Stromal cell of bone marrow (primary cell): ENCODE results near the gene KRTAP4-16.
"Not testable (repeated sequence)": the region's sequence is repeated elsewhere in the genome, so short reads cannot be mapped to it uniquely, and the experiment has no call there.

Experiments
- DNase-seq: peaks from one replicate; pipeline ENCODE4 v3.0.0-alpha.2; 2012; ENCODE audit warnings: low read depth

KRTAP4-16 gene

GRCh38 chr17:41101586-41102259, at the start of gene KRTAP4-16:
Gene KRTAP4-16, minus strand, starts transcription at chr17:41102209. Its CDS starts 0 bp downstream, at chr17:41102209.
- DNase-seq = no peak

GRCh38 chr17:41151525-41151924, 49.5 kb upstream of the KRTAP4-16 start:
- DNase-seq = no peak

- DNase-seq = no peak
Measured at GRCh38 chr17:41150026-41150425, 48.0 kb upstream of the KRTAP4-16 start.

- DNase-seq = no peak
Measured at GRCh38 chr17:41149652-41149985, 47.6 kb upstream of the KRTAP4-16 start, which contains the start of gene KRTAP4-5. Gene KRTAP4-5, minus strand, starts transcription at chr17:41149825. Its CDS starts 58 bp downstream, at chr17:41149767.

GRCh38 chr17:41148971-41149651, 47.1 kb upstream of the KRTAP4-16 start:
- DNase-seq = not testable (repeated sequence)

- DNase-seq = no peak
Measured at GRCh38 chr17:41147531-41148204, 45.7 kb upstream of the KRTAP4-16 start.

GRCh38 chr17:41145261-41145660, 43.3 kb upstream of the KRTAP4-16 start:
- DNase-seq = no peak

GRCh38 chr17:41144846-41145245, 42.8 kb upstream of the KRTAP4-16 start:
- no peak for DNase-seq

- no peak for DNase-seq
Measured at GRCh38 chr17:41141361-41141760, 39.4 kb upstream of the KRTAP4-16 start.

- DNase-seq = peak; percentile 49
Measured at GRCh38 chr17:41140360-41141131, 38.5 kb upstream of the KRTAP4-16 start, which contains the start of gene KRTAP4-6. Gene KRTAP4-6, minus strand, starts transcription at chr17:41140544. Its CDS starts 57 bp downstream, at chr17:41140487.

- DNase-seq = not testable (repeated sequence)
Measured at GRCh38 chr17:41139865-41140264, 37.9 kb upstream of the KRTAP4-16 start.

GRCh38 chr17:41133880-41134735, 32.1 kb upstream of the KRTAP4-16 start:
- no peak for DNase-seq

GRCh38 chr17:41131979-41132378, 30.0 kb upstream of the KRTAP4-16 start:
- DNase-seq = no peak

- DNase-seq = no peak
Measured at GRCh38 chr17:41127371-41127770, 25.4 kb upstream of the KRTAP4-16 start.

GRCh38 chr17:41126412-41126811, 24.4 kb upstream of the KRTAP4-16 start:
- DNase-seq = no peak

GRCh38 chr17:41125064-41125463, 23.1 kb upstream of the KRTAP4-16 start:
- no peak for DNase-seq

- DNase-seq = not testable (repeated sequence)
Measured at GRCh38 chr17:41123991-41124371, 22.0 kb upstream of the KRTAP4-16 start, which contains the start of gene KRTAP4-12. Gene KRTAP4-12, minus strand, starts transcription at chr17:41124182. Its CDS starts 60 bp downstream, at chr17:41124122.

GRCh38 chr17:41123292-41123990, 21.4 kb upstream of the KRTAP4-16 start:
- DNase-seq = not testable (repeated sequence)

GRCh38 chr17:41121742-41122141, 19.7 kb upstream of the KRTAP4-16 start:
- DNase-seq = no peak
